HTR-8/SVneo (cell line): ENCODE data around the gene FOXP1.

Source experiments
- DNase-seq: peaks from one replicate; pipeline ENCODE4 v3.0.0; 2011; ENCODE audit warnings: low spot score, mixed read lengths; ENCODE audit not compliant: insufficient read length
- FAIRE-seq: peaks from 2 replicates; lab custom pipeline; 2011; peaks lifted over from hg19 to GRCh38; lab: Jason Lieb, UNC

The FOXP1 gene

GRCh38 chr3:71512544-71512943 is 71.0 kb downstream of the FOXP1 start:
- FAIRE-seq = no peak
- no peak for DNase-seq

- peak; percentile 28 for FAIRE-seq
- no peak for DNase-seq
These were observed 71.5 kb downstream of the FOXP1 start for GRCh38 chr3:71512000-71512399.

- DNase-seq (no peak), FAIRE-seq (no peak)
These were observed 72.1 kb downstream of the FOXP1 start for GRCh38 chr3:71511446-71511845.

GRCh38 chr3:71511037-71511436 is 72.5 kb downstream of the FOXP1 start:
- no peak for FAIRE-seq
- DNase-seq = peak; percentile 30

- no peak for FAIRE-seq
- DNase-seq = peak; percentile 24
These were observed 73.0 kb downstream of the FOXP1 start for GRCh38 chr3:71510510-71510909.

GRCh38 chr3:71509066-71509465 is 74.5 kb downstream of the FOXP1 start:
- FAIRE-seq = no peak

GRCh38 chr3:71505767-71506350 is 77.7 kb downstream of the FOXP1 start:
- FAIRE-seq = no peak
- DNase-seq = no peak

More at GRCh38 chr3:71509066-71509465, 74.5 kb downstream of the FOXP1 start:
- no peak for DNase-seq

- peak; percentile 78 for FAIRE-seq
- DNase-seq = peak; percentile 70
These were observed 79.1 kb downstream of the FOXP1 start for GRCh38 chr3:71504250-71505036.

- no peak for FAIRE-seq
- peak; percentile 28 for DNase-seq
These were observed 79.8 kb downstream of the FOXP1 start for GRCh38 chr3:71503525-71504249.

GRCh38 chr3:71502066-71502625 is 81.4 kb downstream of the FOXP1 start:
- FAIRE-seq = no peak

GRCh38 chr3:71500696-71501095 is 82.8 kb downstream of the FOXP1 start:
- FAIRE-seq = no peak
- no peak for DNase-seq

More at GRCh38 chr3:71502066-71502625, 81.4 kb downstream of the FOXP1 start:
- DNase-seq = no peak

GRCh38 chr3:71499227-71499876 is 84.2 kb downstream of the FOXP1 start:
- FAIRE-seq (no peak), DNase-seq (no peak)

GRCh38 chr3:71498543-71498942 is 85.0 kb downstream of the FOXP1 start:
- DNase-seq (no peak), FAIRE-seq (no peak)

GRCh38 chr3:71497971-71498444 is 85.5 kb downstream of the FOXP1 start:
- FAIRE-seq = no peak
- no peak for DNase-seq

- FAIRE-seq (no peak), DNase-seq (no peak)
These were observed 86.1 kb downstream of the FOXP1 start for GRCh38 chr3:71497367-71497897.

- no peak for FAIRE-seq
- peak; percentile 41 for DNase-seq
These were observed 87.6 kb downstream of the FOXP1 start for GRCh38 chr3:71495708-71496472.

- FAIRE-seq (no peak), DNase-seq (no peak)
These were observed 89.3 kb downstream of the FOXP1 start for GRCh38 chr3:71494212-71494611.

- FAIRE-seq (peak; percentile 55), DNase-seq (no peak)
These were observed 90.4 kb downstream of the FOXP1 start for GRCh38 chr3:71492974-71493771.
